ENCODE data around the gene RUFY3. TPM values are rescaled to one million over a fixed set of nuclear protein-coding genes. Genes with fewer than 3 reads are reported as not detected.

RUFY3 gene
- total RNA-seq, 1 donor, result 64.8 TPM

DNA sequence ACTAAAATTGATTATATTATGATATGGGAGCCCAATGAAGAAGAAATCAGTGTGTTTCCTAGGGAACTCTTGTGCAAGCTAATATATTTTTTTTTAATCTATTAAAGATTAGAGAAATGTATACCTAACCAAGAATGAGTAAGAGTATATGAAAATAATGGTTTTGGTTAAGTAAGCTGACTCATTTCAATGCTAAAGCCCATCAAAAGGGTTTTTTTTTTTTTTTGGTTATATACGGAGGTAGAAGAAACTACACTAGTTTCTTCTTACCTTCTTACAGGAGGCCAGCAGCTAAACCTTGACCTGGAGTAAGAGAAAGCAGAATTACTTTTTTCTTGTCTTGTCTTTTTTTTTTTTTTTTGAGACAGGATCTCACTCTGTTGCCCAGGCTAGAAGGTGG is 27.5 kb downstream of the RUFY3 start:
- no peak for DNase-seq (ENCODE audit: low read depth)

DNA sequence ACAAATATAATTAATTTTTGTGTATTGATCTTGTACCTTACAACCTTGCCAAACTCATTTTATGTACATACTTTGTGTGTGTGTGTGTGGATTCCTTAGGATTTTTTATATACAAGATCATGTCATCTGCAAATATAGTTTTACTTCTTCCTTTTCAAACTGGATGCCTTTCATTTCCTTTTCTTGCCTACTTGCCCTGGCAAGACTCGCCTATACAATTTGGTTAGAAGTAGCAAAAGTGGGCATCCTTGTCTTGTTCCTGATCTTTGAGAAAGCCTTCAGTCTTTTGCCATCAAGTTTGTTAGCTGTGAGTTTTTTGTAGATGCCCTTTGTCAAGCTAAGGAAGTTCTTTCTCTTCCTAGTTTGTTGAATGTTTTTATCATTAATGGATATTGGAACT is 30.5 kb downstream of the RUFY3 start:
- no peak overlapping the region for H3K4me3 ChIP-seq (ENCODE audit: low read depth, low read length)
- TF ChIP-seq, protein P1, sequence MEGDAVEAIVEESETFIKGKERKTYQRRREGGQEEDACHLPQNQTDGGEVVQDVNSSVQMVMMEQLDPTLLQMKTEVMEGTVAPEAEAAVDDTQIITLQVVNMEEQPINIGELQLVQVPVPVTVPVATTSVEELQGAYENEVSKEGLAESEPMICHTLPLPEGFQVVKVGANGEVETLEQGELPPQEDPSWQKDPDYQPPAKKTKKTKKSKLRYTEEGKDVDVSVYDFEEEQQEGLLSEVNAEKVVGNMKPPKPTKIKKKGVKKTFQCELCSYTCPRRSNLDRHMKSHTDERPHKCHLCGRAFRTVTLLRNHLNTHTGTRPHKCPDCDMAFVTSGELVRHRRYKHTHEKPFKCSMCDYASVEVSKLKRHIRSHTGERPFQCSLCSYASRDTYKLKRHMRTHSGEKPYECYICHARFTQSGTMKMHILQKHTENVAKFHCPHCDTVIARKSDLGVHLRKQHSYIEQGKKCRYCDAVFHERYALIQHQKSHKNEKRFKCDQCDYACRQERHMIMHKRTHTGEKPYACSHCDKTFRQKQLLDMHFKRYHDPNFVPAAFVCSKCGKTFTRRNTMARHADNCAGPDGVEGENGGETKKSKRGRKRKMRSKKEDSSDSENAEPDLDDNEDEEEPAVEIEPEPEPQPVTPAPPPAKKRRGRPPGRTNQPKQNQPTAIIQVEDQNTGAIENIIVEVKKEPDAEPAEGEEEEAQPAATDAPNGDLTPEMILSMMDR (IDR thresholded peaks at IDR 0.05; ENCODE audit: insufficient read depth, low read length), result no peak
- no peak for DNase-seq (ENCODE audit: low read depth)

More for the DNA sequence above, 27.5 kb downstream of the RUFY3 start:
- TF ChIP-seq, protein P1 (IDR thresholded peaks at IDR 0.05; ENCODE audit: insufficient read depth, low read length), result no peak
- H3K4me3 ChIP-seq (ENCODE audit: low read depth, low read length), result no peak overlapping the region

DNA sequence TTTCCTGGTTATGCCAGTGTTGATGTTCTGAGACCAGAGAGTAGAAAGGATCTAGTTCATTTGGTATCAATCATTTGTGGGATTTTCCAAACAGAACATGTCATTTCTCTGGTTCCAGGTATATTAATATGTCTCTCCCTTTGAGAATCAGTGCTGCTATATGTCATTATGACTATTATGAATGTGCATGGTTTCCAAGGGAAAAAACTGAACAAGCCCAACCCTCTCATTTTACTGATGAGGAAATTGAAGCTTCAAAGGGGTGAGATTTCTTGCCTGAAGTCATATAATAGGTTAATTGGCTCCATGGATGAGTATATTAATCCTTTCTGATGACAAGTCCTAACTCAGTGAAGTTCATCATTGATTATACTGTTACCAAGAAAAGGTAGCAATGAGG is 31.9 kb downstream of the RUFY3 start:
- TF ChIP-seq, protein P1 (IDR thresholded peaks at IDR 0.05; ENCODE audit: insufficient read depth, low read length), result no peak
- no peak overlapping the region for H3K4me3 ChIP-seq (ENCODE audit: low read depth, low read length)
- no peak for DNase-seq (ENCODE audit: low read depth)

DNA sequence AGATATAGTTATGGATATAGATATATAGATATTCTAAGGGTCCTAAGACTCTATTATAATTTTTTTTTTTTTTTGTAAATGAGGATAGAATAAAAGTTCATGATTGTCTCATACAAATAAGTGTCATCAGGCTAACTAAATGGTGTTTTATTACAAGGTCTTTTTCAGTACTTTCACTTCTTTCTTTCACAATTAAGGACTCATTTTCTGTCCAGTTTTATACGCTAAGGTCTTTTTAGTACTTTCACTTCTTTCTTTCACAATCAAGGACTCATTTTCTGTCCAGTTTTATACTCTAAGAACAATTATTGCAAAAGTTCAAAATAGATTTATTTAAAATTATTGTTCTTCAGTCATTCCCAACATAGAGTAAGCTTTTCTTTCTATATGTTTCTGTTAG is 32.7 kb downstream of the RUFY3 start:
- no peak for DNase-seq (ENCODE audit: low read depth)
- TF ChIP-seq, protein P1 (IDR thresholded peaks at IDR 0.05; ENCODE audit: insufficient read depth, low read length), result no peak
- H3K4me3 ChIP-seq (ENCODE audit: low read depth, low read length), result no peak overlapping the region

DNA sequence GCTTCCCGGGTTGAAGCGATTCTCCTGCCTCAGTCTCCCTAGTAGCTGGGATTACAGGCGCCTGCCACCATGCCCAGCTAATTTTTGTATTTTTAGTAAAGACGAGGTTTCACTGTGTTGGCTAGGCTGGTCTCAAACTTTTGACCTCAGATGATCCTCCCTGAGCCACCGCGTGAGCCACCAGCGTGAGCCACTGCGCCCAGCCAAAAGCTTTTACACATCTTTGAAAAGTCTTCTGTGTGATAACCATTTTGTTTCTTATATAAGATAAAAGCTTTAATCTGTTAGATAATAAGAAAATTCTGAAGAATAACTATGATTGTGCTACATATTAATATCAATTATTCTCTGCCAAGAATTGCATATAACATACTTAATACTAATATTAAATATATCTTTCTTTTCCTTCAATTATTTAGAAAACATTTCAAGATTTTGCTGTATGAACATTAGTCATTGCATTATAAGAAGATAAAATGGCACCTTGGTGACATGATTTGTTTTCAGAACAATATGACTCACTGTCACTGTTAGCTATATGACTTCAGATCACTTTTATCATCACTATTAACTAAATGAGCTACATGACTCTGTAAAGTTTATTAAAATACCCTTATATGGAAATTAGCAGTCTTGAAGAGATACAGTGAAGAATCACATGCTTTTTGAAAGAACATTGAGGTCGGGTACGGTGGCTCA is 33.4 kb downstream of the RUFY3 start:
- no peak overlapping the region for H3K4me3 ChIP-seq (ENCODE audit: low read depth, low read length)
- TF ChIP-seq, protein P1 (IDR thresholded peaks at IDR 0.05; ENCODE audit: insufficient read depth, low read length), result no peak
- no peak for DNase-seq (ENCODE audit: low read depth)

DNA sequence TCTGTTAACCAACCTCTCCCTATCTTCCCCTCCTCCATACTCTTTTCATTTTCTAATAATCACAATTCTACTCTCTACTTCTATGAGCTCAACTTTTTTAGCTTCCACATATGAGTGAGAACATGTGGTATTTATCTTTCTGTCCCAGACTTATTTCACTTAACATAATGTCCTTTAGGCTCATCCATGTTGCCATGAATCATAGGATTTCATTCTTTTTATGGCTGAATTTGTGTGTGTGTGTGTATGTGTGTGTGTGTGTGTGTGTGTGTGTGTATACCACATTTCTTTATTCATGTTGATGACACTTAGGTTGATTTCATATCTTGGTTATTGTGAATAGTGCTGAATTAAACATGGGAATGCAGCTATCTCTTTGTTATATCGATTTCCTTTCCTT is 37.4 kb downstream of the RUFY3 start:
- TF ChIP-seq, protein P1 (IDR thresholded peaks at IDR 0.05; ENCODE audit: insufficient read depth, low read length), result no peak
- no peak overlapping the region for H3K4me3 ChIP-seq (ENCODE audit: low read depth, low read length)
- no peak for DNase-seq (ENCODE audit: low read depth)

DNA sequence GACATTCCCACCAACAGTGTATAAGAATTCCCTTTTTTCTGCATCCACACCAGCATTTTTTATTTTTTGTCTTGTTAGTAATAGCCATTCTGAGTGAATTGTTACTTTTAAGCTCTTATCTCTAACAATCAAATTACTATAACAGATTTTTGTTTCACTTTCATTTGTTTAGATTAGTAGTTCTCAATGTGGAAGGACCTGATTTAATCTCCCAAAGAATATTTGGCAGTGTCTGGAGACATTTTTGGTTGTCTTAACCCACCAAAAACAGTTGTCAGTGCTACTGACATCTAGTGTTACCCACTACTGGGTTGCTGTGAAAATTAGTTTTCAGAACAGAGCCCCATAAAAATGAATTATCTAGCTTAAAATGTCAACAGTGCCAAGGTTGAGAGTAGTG is 37.9 kb downstream of the RUFY3 start:
- TF ChIP-seq, protein P1 (IDR thresholded peaks at IDR 0.05; ENCODE audit: insufficient read depth, low read length), result no peak
- peak; percentile 27 for DNase-seq (ENCODE audit: low read depth)
- H3K4me3 ChIP-seq (ENCODE audit: low read depth, low read length), result no peak overlapping the region
